Activated naive CD8-positive, alpha-beta T cell treated with anti-CD3 and anti-CD28 coated beads, Interleukin-2, amount 50 U/mL, for 24 hours (primary cell): ENCODE results near the gene TSPAN4.

Experiments used
- ATAC-seq: fragments of 150-1000 bp; cut with Tn5 transposase; one replicate; pipeline ENCODE4 v1.10.0; 2021
- DNase-seq: peaks from one replicate; pipeline ENCODE4 v3.0.0; 2021
- H3K27ac Mint-ChIP-seq: one replicate; pipeline ENCODE4 v1.8.0; 2021; ENCODE audit warnings: mild to moderate bottlenecking, mixed read lengths
- H3K27me3 Mint-ChIP-seq: one replicate; pipeline ENCODE4 v1.8.0; 2021; ENCODE audit warnings: mixed read lengths
- H3K36me3 Mint-ChIP-seq: one replicate; pipeline ENCODE4 v1.8.0; 2021; ENCODE audit warnings: low read depth, mixed read lengths
- H3K4me1 Mint-ChIP-seq: one replicate; pipeline ENCODE4 v1.8.0; 2021; ENCODE audit warnings: mixed read lengths
- H3K4me3 Mint-ChIP-seq: one replicate; pipeline ENCODE4 v1.8.0; 2021; ENCODE audit warnings: mild to moderate bottlenecking, moderate library complexity, mixed read lengths
- H3K9me3 Mint-ChIP-seq: one replicate; pipeline ENCODE4 v1.8.0; 2021; ENCODE audit warnings: mixed read lengths

TSPAN4 gene

DNA sequence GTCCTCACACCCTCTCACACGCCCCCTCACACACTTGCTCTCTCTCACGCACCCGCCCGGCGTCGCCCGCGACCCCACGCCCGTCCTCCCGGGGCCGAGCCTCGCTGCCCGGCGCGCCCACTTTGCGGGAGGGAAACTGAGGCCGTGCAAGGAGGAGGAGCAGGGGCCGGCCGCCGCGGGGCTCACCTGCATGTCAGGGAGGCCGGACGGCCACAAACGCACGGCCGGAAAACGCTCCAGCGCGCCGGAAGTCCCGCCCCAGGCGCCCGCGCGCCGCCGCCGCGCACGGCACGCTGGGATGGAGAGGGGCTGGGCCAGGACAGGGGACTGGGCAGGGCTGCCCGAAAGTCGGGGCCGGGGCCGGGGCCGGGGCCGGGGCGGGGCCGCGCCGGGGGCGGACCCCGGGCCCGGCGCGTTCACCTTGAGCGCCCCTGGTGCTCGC, 68.0 kb downstream of the TSPAN4 start, which contains the start of gene CHID1:
CHID1 (minus strand) TSS at position 222 of the 442 bp plus-strand sequence. CDS start 5,994 bp downstream, outside the sequence.
- no peaks in the 10 kb centered on the region for H3K27me3 Mint-ChIP-seq
- H3K27ac Mint-ChIP-seq, result peak within 1 kb of the TSS; percentile 96

DNA sequence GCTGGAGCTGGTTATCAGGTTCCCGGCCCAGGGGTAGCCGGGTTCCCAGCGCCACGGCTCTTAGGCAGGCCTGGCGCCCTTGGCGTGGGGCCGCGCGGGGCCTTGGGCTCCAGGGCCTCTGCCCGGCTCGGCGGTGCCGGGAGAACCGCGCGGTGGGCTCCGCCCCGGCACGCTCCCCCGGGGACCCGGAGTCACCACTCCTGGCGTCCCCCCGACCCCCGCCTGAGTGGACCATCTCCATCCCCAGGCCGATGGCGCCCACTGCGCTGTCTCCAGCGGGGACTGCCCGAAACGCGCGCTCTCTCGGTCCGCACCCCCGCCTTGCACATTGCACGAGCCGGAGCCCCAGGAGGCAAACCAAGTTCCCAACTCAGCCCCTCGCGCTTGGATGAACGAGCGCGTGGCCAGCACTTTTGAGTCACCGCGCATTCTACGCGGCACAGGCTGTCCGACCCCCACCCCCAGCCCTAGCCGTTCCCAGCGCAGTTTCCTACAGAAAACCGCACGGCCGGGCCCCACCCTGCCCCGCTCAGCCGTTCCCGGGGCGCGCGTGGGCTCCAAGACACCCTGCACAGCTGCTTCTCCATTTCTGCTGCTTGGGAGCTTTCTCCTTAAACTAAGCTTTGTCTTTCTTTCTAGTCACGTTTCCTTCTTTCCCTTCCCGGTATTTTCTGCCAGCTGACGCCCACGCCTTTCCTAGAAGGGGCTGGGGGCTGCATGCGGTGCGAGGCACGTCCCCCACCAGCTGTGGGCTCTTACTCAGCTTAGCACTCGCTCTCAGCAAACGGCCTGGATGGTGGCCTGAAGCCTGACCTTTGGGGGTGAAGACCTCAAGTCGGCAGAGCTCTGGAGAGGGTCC, 68.6 kb downstream of the TSPAN4 start:
- Mint-ChIP-seq H3K9me3 (no peaks in the 10 kb centered on the region), H3K27ac (peak overlapping the region; percentile 96), H3K4me3 (peak overlapping the region; percentile 87), H3K36me3 (no peaks in the 10 kb centered on the region), H3K27me3 (no peaks in the 10 kb centered on the region), H3K4me1 (peaks cover 21% of the 10 kb centered on the region)
- ATAC-seq, result peak; percentile 47
- DNase-seq, result peak; percentile 47

More for the DNA sequence above, 68.0 kb downstream of the TSPAN4 start, which contains the start of gene CHID1:
- H3K4me3 Mint-ChIP-seq, result peak within 1 kb of the TSS; percentile 91
- no peaks in the 10 kb centered on the region for H3K9me3 Mint-ChIP-seq
- H3K36me3 Mint-ChIP-seq, result peaks cover 1% of the 10 kb centered on the region
- ATAC-seq (peak; percentile 97), DNase-seq (peak; percentile 91)
- H3K4me1 Mint-ChIP-seq, result peaks cover 22% of the 10 kb centered on the region

DNA sequence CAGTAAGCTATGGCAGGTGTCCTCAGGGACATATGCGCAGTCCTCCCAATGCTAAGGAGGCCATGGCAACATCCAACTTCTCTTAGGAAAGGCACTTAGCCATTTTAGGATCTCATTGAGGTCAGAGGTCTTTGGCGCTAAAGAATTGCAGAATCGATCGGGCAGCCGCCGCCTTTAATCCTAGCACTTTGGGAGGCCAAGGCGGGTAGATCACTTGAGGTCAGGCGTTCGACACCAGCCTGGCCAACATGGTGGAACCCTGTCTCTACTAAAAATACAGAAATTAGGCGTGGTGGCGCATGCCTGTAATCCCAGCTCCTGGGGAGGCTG, 69.2 kb downstream of the TSPAN4 start:
- H3K4me3 Mint-ChIP-seq, result peak overlapping the region; percentile 87
- no peaks in the 10 kb centered on the region for H3K9me3 Mint-ChIP-seq
- no peaks in the 10 kb centered on the region for H3K36me3 Mint-ChIP-seq
- no peaks in the 10 kb centered on the region for H3K27me3 Mint-ChIP-seq
- peak overlapping the region; percentile 96 for H3K27ac Mint-ChIP-seq
- DNase-seq (no peak), ATAC-seq (no peak)
- peaks cover 21% of the 10 kb centered on the region for H3K4me1 Mint-ChIP-seq

DNA sequence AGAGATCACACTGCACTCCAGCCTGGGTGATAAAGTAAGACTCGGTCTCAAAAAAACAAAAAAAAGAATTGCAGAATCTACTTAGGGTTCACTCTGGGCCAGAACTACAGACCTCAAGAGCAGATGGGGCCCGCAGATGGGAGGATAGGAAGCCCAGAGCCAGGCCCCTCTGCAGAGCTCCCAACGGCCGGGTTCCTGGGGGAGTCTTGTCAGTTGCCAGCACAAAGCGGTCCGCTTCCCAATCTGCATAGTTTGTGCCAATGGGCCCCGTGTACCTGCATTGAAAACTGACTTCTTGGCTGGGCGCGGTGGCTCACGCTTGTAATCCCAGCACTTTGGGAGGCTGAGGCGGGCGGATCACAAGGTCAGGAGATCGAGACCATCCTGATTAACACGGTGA, 69.6 kb downstream of the TSPAN4 start:
- Mint-ChIP-seq H3K9me3 (no peaks in the 10 kb centered on the region), H3K27me3 (no peaks in the 10 kb centered on the region), H3K4me1 (peaks cover 21% of the 10 kb centered on the region), H3K27ac (no peak overlapping the region), H3K36me3 (no peaks in the 10 kb centered on the region), H3K4me3 (peak overlapping the region; percentile 87)
- DNase-seq, result no peak
- no peak for ATAC-seq

DNA sequence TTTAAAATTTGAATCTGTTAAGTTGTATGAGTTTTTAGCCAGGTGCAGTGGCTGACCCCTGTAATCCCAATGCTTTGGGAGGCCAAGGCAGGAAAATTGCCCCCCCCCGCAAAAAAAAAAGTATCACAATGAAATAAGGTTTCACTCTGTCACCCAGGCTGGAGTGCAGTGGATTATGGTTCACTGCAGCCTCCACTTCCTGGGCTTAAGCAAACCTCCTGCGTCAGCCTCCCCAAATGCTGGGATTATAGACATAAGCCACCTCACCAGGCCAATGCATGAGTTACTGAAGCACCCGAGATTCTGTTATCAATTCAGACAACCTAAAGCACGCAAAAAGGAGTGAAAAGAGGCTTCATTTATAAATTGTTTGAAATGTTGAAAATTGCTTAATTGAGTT, 70.4 kb downstream of the TSPAN4 start:
- H3K27ac Mint-ChIP-seq, result no peak overlapping the region
- no peaks in the 10 kb centered on the region for H3K36me3 Mint-ChIP-seq
- H3K27me3 Mint-ChIP-seq, result no peaks in the 10 kb centered on the region
- H3K9me3 Mint-ChIP-seq, result no peaks in the 10 kb centered on the region
- H3K4me1 Mint-ChIP-seq, result peaks cover 18% of the 10 kb centered on the region
- no peak overlapping the region for H3K4me3 Mint-ChIP-seq
- DNase-seq, result no peak
- ATAC-seq, result no peak

DNA sequence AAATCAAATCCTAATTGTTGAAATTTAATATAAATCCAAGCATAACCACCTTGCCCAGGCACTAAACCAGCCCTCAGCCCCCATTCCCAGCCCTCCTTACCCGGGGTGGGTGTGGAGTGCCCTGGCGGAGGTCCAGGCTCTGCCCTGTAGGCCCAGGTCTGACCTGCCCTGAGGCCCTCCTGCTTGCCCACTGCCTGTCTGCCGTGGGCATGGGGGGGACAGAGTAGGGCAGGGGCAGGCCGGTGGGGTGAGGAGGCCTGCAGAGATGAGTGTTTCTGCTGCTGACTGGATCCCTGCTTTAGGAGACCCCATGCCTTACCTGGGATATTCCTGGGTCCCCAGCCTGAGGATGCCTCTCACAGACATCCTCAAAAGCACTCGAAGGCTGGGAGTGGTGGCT, 71.6 kb downstream of the TSPAN4 start:
- Mint-ChIP-seq H3K27ac (no peak overlapping the region), H3K36me3 (no peaks in the 10 kb centered on the region), H3K4me1 (peaks cover 12% of the 10 kb centered on the region), H3K27me3 (no peaks in the 10 kb centered on the region), H3K9me3 (no peaks in the 10 kb centered on the region), H3K4me3 (no peak overlapping the region)
- no peak for ATAC-seq
- DNase-seq, result no peak

DNA sequence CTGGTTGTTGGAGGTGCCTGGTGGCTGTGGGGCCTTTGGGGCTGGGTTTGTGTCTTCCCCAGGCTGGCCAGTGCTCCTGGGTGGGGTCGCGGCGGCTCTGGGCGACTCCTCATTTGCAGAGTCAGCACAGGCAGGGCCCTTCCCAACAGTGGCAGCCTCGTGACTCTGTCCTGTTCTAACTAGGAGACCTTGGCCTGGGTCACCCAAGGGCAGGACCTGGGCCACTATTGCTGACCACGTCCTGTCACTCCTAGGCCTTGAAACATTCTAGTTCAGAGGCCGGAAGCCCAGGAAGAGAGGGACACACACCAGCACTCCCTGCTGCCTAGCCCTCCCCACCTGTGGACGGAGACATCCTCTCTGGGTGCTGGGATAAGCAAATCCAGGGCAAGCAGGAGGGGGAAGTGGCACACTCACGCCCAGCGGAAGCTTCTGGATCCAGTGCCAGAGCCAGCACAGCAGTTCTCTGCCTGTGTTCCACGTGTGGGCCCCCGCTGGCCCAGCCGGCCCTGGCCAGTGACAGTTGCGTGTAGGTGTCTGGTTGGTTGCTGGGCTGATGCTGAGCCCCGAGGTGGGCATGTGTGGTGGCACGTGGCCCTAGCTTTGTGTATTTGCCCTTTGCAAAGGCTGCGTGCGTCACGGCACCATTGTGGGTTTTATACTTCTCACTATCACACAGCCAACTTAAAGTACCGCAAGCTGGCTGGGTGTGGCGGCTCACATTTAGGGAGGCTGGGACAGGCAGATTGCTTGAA, 72.3 kb downstream of the TSPAN4 start:
- peaks cover 7% of the 10 kb centered on the region for H3K4me1 Mint-ChIP-seq
- no peak overlapping the region for H3K27ac Mint-ChIP-seq
- no peaks in the 10 kb centered on the region for H3K36me3 Mint-ChIP-seq
- H3K4me3 Mint-ChIP-seq, result no peak overlapping the region
- DNase-seq (no peak), ATAC-seq (no peak)
- no peaks in the 10 kb centered on the region for H3K27me3 Mint-ChIP-seq
- no peaks in the 10 kb centered on the region for H3K9me3 Mint-ChIP-seq
